Psoas muscle (tissue), 8 donors: ENCODE measurements around the gene KCNK4. TPM values are rescaled to one million over a fixed set of nuclear protein-coding genes. Genes with fewer than 3 reads are reported as not detected.

Experiments used
- ATAC-seq, 4 donors: fragments of 200-7000 bp; cut with Tn5 transposase; one replicate each; pipeline ENCODE4 v1.9.1; 2020; ENCODE audit warnings: moderate library complexity in 3 of 4, mild to moderate bottlenecking in 2 of 4
- DNase-seq, 2 donors: peaks; one replicate each; pipeline ENCODE4 v3.0.0-alpha.2; 2020
- H3K27ac ChIP-seq: fragments of 200-600 bp; one replicate; pipeline ENCODE4 v1.8.0; 2022
- H3K27me3 ChIP-seq, 3 donors: fragments of 200-600 bp in 1 of 3; one replicate each; pipeline versions ENCODE4 v1.6.1 to v1.8.0; 2013 to 2022; ENCODE audit warnings: low read length in 2 of 3, mild to moderate bottlenecking in 2 of 3, moderate library complexity in 1 of 3; ENCODE audit not compliant: insufficient read depth in 3 of 3
- H3K36me3 ChIP-seq, 2 donors: fragments of 200-600 bp in 1 of 2; one replicate each; pipeline versions ENCODE4 v1.6.1 to v1.8.0; 2013 to 2022; ENCODE audit warnings: low read depth in 1 of 2, mild to moderate bottlenecking in 1 of 2, moderate library complexity in 1 of 2; ENCODE audit not compliant: insufficient read depth in 1 of 2
- H3K4me1 ChIP-seq: fragments of 200-600 bp; one replicate; pipeline ENCODE4 v1.8.0; 2022
- H3K4me3 ChIP-seq: fragments of 200-600 bp; one replicate; pipeline ENCODE4 v1.8.0; 2022; ENCODE audit warnings: mild to moderate bottlenecking
- H3K9me3 ChIP-seq: fragments of 200-600 bp; one replicate; pipeline ENCODE4 v1.8.0; 2022
- WGBS, 3 donors: extraction: QIAGEN DNeasy Blood & Tissue Kit; methylation state at CpG; one replicate each; pipeline versions ENCODE4 v1.1.6 to v1.1.7; 2013; 5-methylcytosine and 5-hydroxymethylcytosine counted together
- intact Hi-C, 2 donors: fragments of 100-400 bp; cut with DNase I; formaldehyde crosslinking; loops; one replicate each; pipeline versions ENCODE4 v1.11.0 to v1.14.2; 2022
- polyA plus RNA-seq, 3 donors: library from polyadenylated mRNA; stranded (reverse); fragments of 200-250 nt; gene quantifications; one replicate each; pipeline ENCODE4 v1.2.3, GENCODE V29; 2013
- total RNA-seq, 4 donors: library from RNA; stranded (reverse); fragmentation: NEBNext Ultra II Directional in 2 of 4; extraction: Animal tissue kit (Norgen Biotek cat#: 25700) in 2 of 4; gene quantifications; one replicate each; pipeline versions ENCODE4 v1.2.1 to v1.2.4, GENCODE V29; 2021 to 2023
- TF ChIP-seq, protein P1 (sequence below): fragments of 200-600 bp; IDR thresholded peaks from one replicate; pipeline ENCODE4 v1.8.0; 2022; ENCODE audit warnings: antibody characterized with exemption
- donor health status: healthy with polysubstance abuse.
- donor health status: DM: no; HTN: no; CAD: no; lungs with moderate emphysema.
- donor health status: Bipolar disorder and iron deficiency.
- donor health status: healthy.
- donor health status: DM: yes; HTN: yes; CAD: no.
- donor health status: DM: no; HTN: no; CAD: no.
- donor health status: DM: no; HTN: no; CAD: no.
- donor health status: DM: yes; HTN: yes; CAD: no.

KCNK4 gene
- total and polyA plus RNA-seq, 7 donors: not detected

DNA sequence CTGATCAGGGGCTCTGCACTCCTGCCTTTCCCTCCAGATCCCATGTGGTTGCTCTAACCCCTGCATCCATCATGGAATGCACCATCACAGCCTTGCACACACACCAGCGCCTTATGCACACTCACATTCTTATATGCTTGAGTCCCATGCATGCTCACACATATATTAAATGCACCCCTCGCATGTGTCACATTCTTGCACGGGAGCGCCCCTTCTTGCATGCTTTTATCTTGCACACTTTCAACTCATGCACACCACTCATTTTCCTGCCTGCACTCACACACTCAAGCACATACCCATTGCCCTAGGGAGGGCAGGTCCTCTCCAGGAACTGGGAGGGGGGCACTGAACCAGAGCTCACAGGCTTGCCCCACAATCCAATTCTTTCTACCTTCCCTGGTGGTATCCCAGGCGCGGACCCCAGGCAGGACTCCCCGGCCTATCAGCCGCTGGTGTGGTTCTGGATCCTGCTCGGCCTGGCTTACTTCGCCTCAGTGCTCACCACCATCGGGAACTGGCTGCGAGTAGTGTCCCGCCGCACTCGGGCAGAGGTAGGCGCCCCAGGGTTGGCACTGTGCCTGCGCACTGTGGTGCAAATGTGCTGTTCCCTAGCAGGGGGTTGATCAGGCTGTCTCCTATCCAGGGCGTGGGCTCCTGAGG, 6.7 kb downstream of the KCNK4 start:
- no peak overlapping the region for H3K27ac ChIP-seq
- no peaks in the 10 kb centered on the region for H3K36me3 ChIP-seq
- H3K4me3 ChIP-seq: no peak overlapping the region
- intact Hi-C loops: loop anchor here in 1 of 2 donors (2.0 kb wide), 1 partner anchor 93 kb away; no protein-coding TSS in a partner anchor
- peaks cover 0 to 83% (median 32%) of the 10 kb centered on the region in 3 donors for H3K27me3 ChIP-seq
- no peaks in the 10 kb centered on the region for H3K9me3 ChIP-seq
- TF ChIP-seq, protein P1, sequence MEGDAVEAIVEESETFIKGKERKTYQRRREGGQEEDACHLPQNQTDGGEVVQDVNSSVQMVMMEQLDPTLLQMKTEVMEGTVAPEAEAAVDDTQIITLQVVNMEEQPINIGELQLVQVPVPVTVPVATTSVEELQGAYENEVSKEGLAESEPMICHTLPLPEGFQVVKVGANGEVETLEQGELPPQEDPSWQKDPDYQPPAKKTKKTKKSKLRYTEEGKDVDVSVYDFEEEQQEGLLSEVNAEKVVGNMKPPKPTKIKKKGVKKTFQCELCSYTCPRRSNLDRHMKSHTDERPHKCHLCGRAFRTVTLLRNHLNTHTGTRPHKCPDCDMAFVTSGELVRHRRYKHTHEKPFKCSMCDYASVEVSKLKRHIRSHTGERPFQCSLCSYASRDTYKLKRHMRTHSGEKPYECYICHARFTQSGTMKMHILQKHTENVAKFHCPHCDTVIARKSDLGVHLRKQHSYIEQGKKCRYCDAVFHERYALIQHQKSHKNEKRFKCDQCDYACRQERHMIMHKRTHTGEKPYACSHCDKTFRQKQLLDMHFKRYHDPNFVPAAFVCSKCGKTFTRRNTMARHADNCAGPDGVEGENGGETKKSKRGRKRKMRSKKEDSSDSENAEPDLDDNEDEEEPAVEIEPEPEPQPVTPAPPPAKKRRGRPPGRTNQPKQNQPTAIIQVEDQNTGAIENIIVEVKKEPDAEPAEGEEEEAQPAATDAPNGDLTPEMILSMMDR: no peak
- H3K4me1 ChIP-seq: peaks cover 23% of the 10 kb centered on the region
- no peak for ATAC-seq
- 51 to 54% (median 52%) methylated on average over 18 of the region's 18 CpGs for WGBS, 3 donors
- no peak for DNase-seq

DNA sequence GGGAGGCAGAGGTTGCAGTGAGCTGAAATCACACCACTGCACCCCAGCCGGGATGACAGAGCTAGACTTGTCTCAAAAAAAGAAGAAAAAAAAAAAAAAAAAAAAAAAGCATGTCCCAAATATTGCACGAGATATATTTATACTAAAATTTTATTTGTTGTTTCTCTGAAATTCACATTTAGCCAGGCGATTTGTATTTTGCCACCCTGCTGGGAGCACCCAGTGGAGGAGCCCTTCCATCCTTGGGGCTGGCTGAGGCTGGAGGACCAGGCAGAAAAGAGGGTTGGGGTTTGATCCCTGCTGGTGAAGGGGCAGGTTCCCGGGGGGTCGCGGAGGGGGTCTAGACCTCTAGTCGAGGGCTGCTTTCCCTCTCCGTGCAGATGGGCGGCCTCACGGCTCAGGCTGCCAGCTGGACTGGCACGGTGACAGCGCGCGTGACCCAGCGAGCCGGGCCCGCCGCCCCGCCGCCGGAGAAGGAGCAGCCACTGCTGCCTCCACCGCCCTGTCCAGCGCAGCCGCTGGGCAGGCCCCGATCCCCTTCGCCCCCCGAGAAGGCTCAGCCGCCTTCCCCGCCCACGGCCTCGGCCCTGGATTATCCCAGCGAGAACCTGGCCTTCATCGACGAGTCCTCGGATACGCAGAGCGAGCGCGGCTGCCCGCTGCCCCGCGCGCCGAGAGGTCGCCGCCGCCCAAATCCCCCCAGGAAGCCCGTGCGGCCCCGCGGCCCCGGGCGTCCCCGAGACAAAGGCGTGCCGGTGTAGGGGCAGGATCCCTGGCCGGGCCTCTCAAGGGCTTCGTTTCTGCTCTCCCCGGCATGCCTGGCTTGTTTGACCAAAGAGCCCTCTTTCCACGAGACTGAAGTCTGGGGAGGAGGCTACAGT, 8.1 kb downstream of the KCNK4 start:
- intact Hi-C loops: loop anchor here in 1 of 2 donors (2.0 kb wide), 1 partner anchor 94 kb away; no protein-coding TSS in a partner anchor
- no peak overlapping the region for H3K27ac ChIP-seq
- TF ChIP-seq, protein P1: no peak
- ATAC-seq: peak; percentile 38 to 78 (median 64)
- DNase-seq: peak; percentile 73 to 86
- no peaks in the 10 kb centered on the region for H3K9me3 ChIP-seq
- no peaks in the 10 kb centered on the region for H3K36me3 ChIP-seq
- peak overlapping the region; percentile 67 for H3K4me3 ChIP-seq
- H3K27me3 ChIP-seq: peaks cover 0 to 70% (median 25%) of the 10 kb centered on the region in 3 donors
- WGBS, 3 donors: 3 to 9% (median 5%) methylated on average over 32 to 60 of the region's 60 CpGs
- peaks cover 29% of the 10 kb centered on the region for H3K4me1 ChIP-seq

DNA sequence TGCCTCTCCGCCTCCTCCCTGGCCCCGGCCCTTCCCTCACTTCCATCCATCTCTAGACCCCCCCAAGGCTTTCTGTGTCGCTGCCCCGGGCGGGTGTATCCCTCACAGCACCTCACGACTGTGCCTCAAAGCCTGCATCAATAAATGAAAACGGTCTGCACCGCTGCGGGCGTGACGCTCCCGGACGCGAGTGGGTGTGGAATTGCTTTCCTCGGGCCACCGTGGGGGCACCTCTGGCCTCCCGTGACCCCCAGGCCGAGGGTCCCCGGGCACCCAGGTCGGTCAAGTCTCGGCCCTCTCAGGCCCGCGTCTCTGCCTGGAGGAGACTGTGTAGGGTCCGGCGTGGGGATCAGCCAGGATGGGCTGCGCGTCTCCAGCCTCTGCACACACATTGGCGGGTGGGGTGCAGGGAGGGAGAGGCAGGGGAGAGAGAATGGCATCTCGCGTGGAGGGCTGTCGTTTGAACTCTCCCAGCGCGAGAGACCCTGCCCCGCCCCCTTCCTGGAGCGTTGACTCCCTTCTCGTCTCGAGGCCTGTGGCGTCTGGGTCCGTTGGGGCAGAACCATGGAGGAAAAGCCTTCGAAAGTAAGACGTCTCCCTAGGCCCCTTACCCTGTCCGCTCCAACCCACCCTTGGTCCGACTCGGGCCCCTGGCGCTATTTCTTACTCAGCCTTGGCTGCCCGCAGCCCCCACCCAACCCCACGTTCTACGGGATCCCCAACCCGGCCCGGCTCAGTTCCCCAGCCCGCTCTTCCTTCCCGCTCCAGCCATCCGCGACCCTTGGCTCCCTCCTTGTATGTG, 8.9 kb downstream of the KCNK4 start, which contains the start of gene CATSPERZ:
TSS of gene CATSPERZ (plus strand) at position 512 of the 802 bp plus-strand sequence. CDS start at position 565, 53 bp downstream.
- DNase-seq: no peak

More for the DNA sequence above, 8.9 kb downstream of the KCNK4 start, which contains the start of gene CATSPERZ:
- H3K36me3 ChIP-seq: no peaks in the 10 kb centered on the region
- H3K4me1 ChIP-seq: peaks cover 29% of the 10 kb centered on the region
- TF ChIP-seq, protein P1: no peak
- intact Hi-C loops: loop anchor here (2.0 to 5.0 kb wide), 3 partner anchors 48 to 95 kb away; partner anchors contain the start of genes FERMT3 (in 1 of the 2) and PLCB3 (in 1 of the 2)
- WGBS, 3 donors: 11 to 17% (median 16%) methylated on average over 49 to 54 of the region's 54 CpGs
- H3K9me3 ChIP-seq: no peaks in the 10 kb centered on the region
- peak in 1 of 4 donors; percentile 1 for ATAC-seq
- H3K27ac ChIP-seq: no peak within 1 kb of the TSS
- H3K4me3 ChIP-seq: peak within 1 kb of the TSS; percentile 67
- H3K27me3 ChIP-seq: peaks cover 0 to 66% (median 25%) of the 10 kb centered on the region in 3 donors
